ENCODE measurements around the gene SDCCAG8. TPM values are rescaled to one million over a fixed set of nuclear protein-coding genes. Genes with fewer than 3 reads are reported as not detected.

The SDCCAG8 gene
- total RNA-seq, 1 experiment from 2014 or later: 36.6 TPM

GRCh38 chr1:243514927-243515326 is 259.1 kb downstream of the SDCCAG8 start:
- H3K9me3 ChIP-seq (ENCODE audit: low read length): no peaks in the 10 kb centered on the region
- no peak overlapping the region for H3K4me3 ChIP-seq (ENCODE audit: low read length)
- no peak overlapping the region for H3K27ac ChIP-seq (ENCODE audit: low read length)
- H3K4me1 ChIP-seq (ENCODE audit: low read length): peaks cover 6% of the 10 kb centered on the region; the same call in 1 of the 2 replicates
- H3K36me3 ChIP-seq (ENCODE audit: insufficient read depth, low read length): no peaks in the 10 kb centered on the region
- no peaks in the 10 kb centered on the region for H3K9me2 ChIP-seq (replicated peaks; ENCODE audit: insufficient read depth, low read length)
- no peak overlapping the region for H2AFZ ChIP-seq (ENCODE audit: low read length)
- no peak overlapping the region for H3K4me2 ChIP-seq (ENCODE audit: low read depth, low read length, poor library complexity, severe bottlenecking)
- no peaks in the 10 kb centered on the region for H3K79me2 ChIP-seq (ENCODE audit: low read length)
- peaks cover 4% of the 10 kb centered on the region; the same call in 1 of the 2 replicates for H3K27me3 ChIP-seq (ENCODE audit: low read length)
- H3K9ac ChIP-seq (ENCODE audit: low read length): no peak overlapping the region
- no peak for DNase-seq
- H4K20me1 ChIP-seq (ENCODE audit: insufficient read depth, low read depth, low read length): no peaks in the 10 kb centered on the region

GRCh38 chr1:243520831-243521230 is 265.0 kb downstream of the SDCCAG8 start:
- no peak for DNase-seq
- Histone ChIP-seq H3K9me3 (ENCODE audit: low read length) (no peaks in the 10 kb centered on the region), H3K4me2 (ENCODE audit: low read depth, low read length, poor library complexity, severe bottlenecking) (no peak overlapping the region), H3K4me1 (ENCODE audit: low read length) (no peaks in the 10 kb centered on the region), H3K4me3 (ENCODE audit: low read length) (no peak overlapping the region), H3K9ac (ENCODE audit: low read length) (no peak overlapping the region), H3K9me2 (replicated peaks; ENCODE audit: insufficient read depth, low read length) (no peaks in the 10 kb centered on the region), H3K27me3 (ENCODE audit: low read length) (peaks cover 4% of the 10 kb centered on the region; the same call in 1 of the 2 replicates), H4K20me1 (ENCODE audit: insufficient read depth, low read depth, low read length) (no peaks in the 10 kb centered on the region), H3K36me3 (ENCODE audit: insufficient read depth, low read length) (no peaks in the 10 kb centered on the region), H3K79me2 (ENCODE audit: low read length) (no peaks in the 10 kb centered on the region), H3K27ac (ENCODE audit: low read length) (no peak overlapping the region), H2AFZ (ENCODE audit: low read length) (no peak overlapping the region)

GRCh38 chr1:243523766-243524165 is 267.9 kb downstream of the SDCCAG8 start:
- Histone ChIP-seq H4K20me1 (ENCODE audit: insufficient read depth, low read depth, low read length) (no peaks in the 10 kb centered on the region), H3K79me2 (ENCODE audit: low read length) (no peaks in the 10 kb centered on the region), H3K4me1 (ENCODE audit: low read length) (no peaks in the 10 kb centered on the region), H3K9me2 (replicated peaks; ENCODE audit: insufficient read depth, low read length) (no peaks in the 10 kb centered on the region), H3K4me2 (ENCODE audit: low read depth, low read length, poor library complexity, severe bottlenecking) (no peak overlapping the region), H3K4me3 (ENCODE audit: low read length) (no peak overlapping the region), H3K9ac (ENCODE audit: low read length) (no peak overlapping the region), H3K27me3 (ENCODE audit: low read length) (no peaks in the 10 kb centered on the region), H3K9me3 (ENCODE audit: low read length) (no peaks in the 10 kb centered on the region), H3K27ac (ENCODE audit: low read length) (no peak overlapping the region), H3K36me3 (ENCODE audit: insufficient read depth, low read length) (no peaks in the 10 kb centered on the region), H2AFZ (ENCODE audit: low read length) (no peak overlapping the region)
- no peak for DNase-seq

- Histone ChIP-seq H3K79me2 (ENCODE audit: low read length) (no peaks in the 10 kb centered on the region), H3K9me2 (replicated peaks; ENCODE audit: insufficient read depth, low read length) (no peaks in the 10 kb centered on the region), H3K4me3 (ENCODE audit: low read length) (no peak overlapping the region), H3K9me3 (ENCODE audit: low read length) (no peaks in the 10 kb centered on the region), H3K4me2 (ENCODE audit: low read depth, low read length, poor library complexity, severe bottlenecking) (no peak overlapping the region), H4K20me1 (ENCODE audit: insufficient read depth, low read depth, low read length) (no peaks in the 10 kb centered on the region), H3K27ac (ENCODE audit: low read length) (no peak overlapping the region), H3K4me1 (ENCODE audit: low read length) (no peaks in the 10 kb centered on the region), H2AFZ (ENCODE audit: low read length) (no peak overlapping the region), H3K9ac (ENCODE audit: low read length) (no peak overlapping the region), H3K27me3 (ENCODE audit: low read length) (no peaks in the 10 kb centered on the region), H3K36me3 (ENCODE audit: insufficient read depth, low read length) (no peaks in the 10 kb centered on the region)
- no peak for DNase-seq
These were observed 269.2 kb downstream of the SDCCAG8 start for GRCh38 chr1:243525085-243525487.

- Histone ChIP-seq H2AFZ (ENCODE audit: low read length) (no peak overlapping the region), H3K9ac (ENCODE audit: low read length) (no peak overlapping the region), H3K4me3 (ENCODE audit: low read length) (no peak overlapping the region), H3K4me2 (ENCODE audit: low read depth, low read length, poor library complexity, severe bottlenecking) (no peak overlapping the region), H4K20me1 (ENCODE audit: insufficient read depth, low read depth, low read length) (no peaks in the 10 kb centered on the region), H3K9me3 (ENCODE audit: low read length) (no peaks in the 10 kb centered on the region), H3K27me3 (ENCODE audit: low read length) (no peaks in the 10 kb centered on the region), H3K9me2 (replicated peaks; ENCODE audit: insufficient read depth, low read length) (no peaks in the 10 kb centered on the region), H3K4me1 (ENCODE audit: low read length) (no peaks in the 10 kb centered on the region), H3K27ac (ENCODE audit: low read length) (no peak overlapping the region), H3K79me2 (ENCODE audit: low read length) (no peaks in the 10 kb centered on the region), H3K36me3 (ENCODE audit: insufficient read depth, low read length) (no peaks in the 10 kb centered on the region)
- DNase-seq: no peak
These were observed 270.3 kb downstream of the SDCCAG8 start for GRCh38 chr1:243526180-243526579.

- Histone ChIP-seq H3K27ac (ENCODE audit: low read length) (no peak overlapping the region), H3K79me2 (ENCODE audit: low read length) (no peaks in the 10 kb centered on the region), H2AFZ (ENCODE audit: low read length) (no peak overlapping the region), H3K4me3 (ENCODE audit: low read length) (no peak overlapping the region), H3K4me2 (ENCODE audit: low read depth, low read length, poor library complexity, severe bottlenecking) (no peak overlapping the region), H3K9me2 (replicated peaks; ENCODE audit: insufficient read depth, low read length) (no peaks in the 10 kb centered on the region), H3K9me3 (ENCODE audit: low read length) (no peaks in the 10 kb centered on the region), H3K9ac (ENCODE audit: low read length) (no peak overlapping the region), H4K20me1 (ENCODE audit: insufficient read depth, low read depth, low read length) (no peaks in the 10 kb centered on the region), H3K36me3 (ENCODE audit: insufficient read depth, low read length) (no peaks in the 10 kb centered on the region), H3K4me1 (ENCODE audit: low read length) (no peaks in the 10 kb centered on the region), H3K27me3 (ENCODE audit: low read length) (no peaks in the 10 kb centered on the region)
- DNase-seq: no peak
These were observed 272.7 kb downstream of the SDCCAG8 start for GRCh38 chr1:243528459-243529121.

- DNase-seq: no peak
- no peaks in the 10 kb centered on the region for H3K79me2 ChIP-seq (ENCODE audit: low read length)
- no peaks in the 10 kb centered on the region for H3K36me3 ChIP-seq (ENCODE audit: insufficient read depth, low read length)
- H2AFZ ChIP-seq (ENCODE audit: low read length): no peak overlapping the region
- H3K4me2 ChIP-seq (ENCODE audit: low read depth, low read length, poor library complexity, severe bottlenecking): no peak overlapping the region
- no peaks in the 10 kb centered on the region for H3K4me1 ChIP-seq (ENCODE audit: low read length)
- no peak overlapping the region for H3K27ac ChIP-seq (ENCODE audit: low read length)
- H4K20me1 ChIP-seq (ENCODE audit: insufficient read depth, low read depth, low read length): no peaks in the 10 kb centered on the region
- no peaks in the 10 kb centered on the region for H3K27me3 ChIP-seq (ENCODE audit: low read length)
- H3K9ac ChIP-seq (ENCODE audit: low read length): no peak overlapping the region
- no peaks in the 10 kb centered on the region for H3K9me2 ChIP-seq (replicated peaks; ENCODE audit: insufficient read depth, low read length)
- H3K4me3 ChIP-seq (ENCODE audit: low read length): no peak overlapping the region
- no peaks in the 10 kb centered on the region for H3K9me3 ChIP-seq (ENCODE audit: low read length)
These were observed 273.7 kb downstream of the SDCCAG8 start for GRCh38 chr1:243529512-243529911.

GRCh38 chr1:243535014-243535413 is 279.2 kb downstream of the SDCCAG8 start:
- Histone ChIP-seq H3K27ac (ENCODE audit: low read length) (no peak overlapping the region), H3K79me2 (ENCODE audit: low read length) (no peaks in the 10 kb centered on the region), H3K27me3 (ENCODE audit: low read length) (no peaks in the 10 kb centered on the region), H3K4me2 (ENCODE audit: low read depth, low read length, poor library complexity, severe bottlenecking) (no peak overlapping the region), H3K4me1 (ENCODE audit: low read length) (no peaks in the 10 kb centered on the region), H3K36me3 (ENCODE audit: insufficient read depth, low read length) (no peaks in the 10 kb centered on the region), H3K9ac (ENCODE audit: low read length) (no peak overlapping the region), H3K9me2 (replicated peaks; ENCODE audit: insufficient read depth, low read length) (no peaks in the 10 kb centered on the region), H2AFZ (ENCODE audit: low read length) (no peak overlapping the region), H3K4me3 (ENCODE audit: low read length) (no peak overlapping the region), H4K20me1 (ENCODE audit: insufficient read depth, low read depth, low read length) (no peaks in the 10 kb centered on the region), H3K9me3 (ENCODE audit: low read length) (no peaks in the 10 kb centered on the region)
- no peak for DNase-seq

Data from Karpas-422 (cell line).